Activated CD8-positive, alpha-beta memory T cell treated with anti-CD3 and anti-CD28 coated beads, Interleukin-2, amount 50 U/mL, for 1 hour (primary cell): Measurements from ENCODE around the gene CHSY3.
"Not testable (repeated sequence)": the region's sequence is repeated elsewhere in the genome, so short reads cannot be mapped to it uniquely, and the experiment has no call there.

Experiments
- DNase-seq: peaks from one replicate; pipeline ENCODE4 v3.0.0-alpha.2; 2020; ENCODE audit errors: extremely low read depth

The CHSY3 gene

GRCh38 chr5:130159968-130160367 is 255.7 kb downstream of the CHSY3 start:
- no peak for DNase-seq

GRCh38 chr5:130164966-130165365 is 260.7 kb downstream of the CHSY3 start:
- DNase-seq: no peak

- DNase-seq: no peak
Observed at GRCh38 chr5:130166839-130167490, 262.7 kb downstream of the CHSY3 start.

GRCh38 chr5:130168211-130168610 is 263.9 kb downstream of the CHSY3 start:
- no peak for DNase-seq

- no peak for DNase-seq
Observed at GRCh38 chr5:130171699-130172098, 267.4 kb downstream of the CHSY3 start.

GRCh38 chr5:130183115-130183514 is 278.9 kb downstream of the CHSY3 start:
- no peak for DNase-seq

- no peak for DNase-seq
Observed at GRCh38 chr5:130189961-130190360, 285.7 kb downstream of the CHSY3 start.

GRCh38 chr5:130198927-130199326 is 294.7 kb downstream of the CHSY3 start:
- no peak for DNase-seq

- DNase-seq: no peak
Observed at GRCh38 chr5:130206686-130207085, 302.4 kb downstream of the CHSY3 start.

GRCh38 chr5:130213607-130214006 is 309.3 kb downstream of the CHSY3 start:
- no peak for DNase-seq

GRCh38 chr5:130216286-130216685 is 312.0 kb downstream of the CHSY3 start:
- no peak for DNase-seq

- no peak for DNase-seq
Observed at GRCh38 chr5:130222573-130222972, 318.3 kb downstream of the CHSY3 start.

- not testable (repeated sequence) for DNase-seq
Observed at GRCh38 chr5:130226556-130226955, 322.3 kb downstream of the CHSY3 start.

GRCh38 chr5:130227699-130228098 is 323.4 kb downstream of the CHSY3 start:
- DNase-seq: no peak

GRCh38 chr5:130231786-130232185 is 327.5 kb downstream of the CHSY3 start:
- no peak for DNase-seq

- DNase-seq: no peak
Observed at GRCh38 chr5:130234816-130235215, 330.6 kb downstream of the CHSY3 start.
